Uterus (tissue), 4 donors: ENCODE measurements around the gene KLHL25. TPM values are rescaled to one million over a fixed set of nuclear protein-coding genes. Genes with fewer than 3 reads are reported as not detected.

Experiments
- DNase-seq, 2 donors: peaks; one replicate each; pipeline ENCODE4 v3.0.0-alpha.2; 2019 to 2020
- H3K27ac ChIP-seq, 2 donors: fragments of 200-600 bp; sonication (generic); 1 replicate in 1 of 2; 2 replicates in 1 of 2; pipeline ENCODE4 v1.5.1; 2016 to 2018
- H3K27me3 ChIP-seq, 2 donors: fragments of 200-600 bp; sonication (generic); one replicate each; pipeline ENCODE4 v1.5.1; 2018 to 2019; ENCODE audit warnings: control low read depth in 1 of 2
- H3K36me3 ChIP-seq, 2 donors: fragments of 200-600 bp; sonication (generic); one replicate each; pipeline ENCODE4 v1.5.1; 2019; ENCODE audit warnings: control low read depth in 1 of 2
- H3K4me1 ChIP-seq, 2 donors: fragments of 200-600 bp; sonication (generic); one replicate each; pipeline ENCODE4 v1.5.1; 2018 to 2019; ENCODE audit warnings: control low read depth in 1 of 2
- H3K4me3 ChIP-seq, 2 donors: fragments of 200-600 bp; sonication (generic); 1 replicate in 1 of 2; 2 replicates in 1 of 2; pipeline ENCODE4 v1.5.1; 2018 to 2019; ENCODE audit warnings: mild to moderate bottlenecking in 1 of 2
- H3K9me3 ChIP-seq, 2 donors: fragments of 200-600 bp; sonication (generic); one replicate each; pipeline ENCODE4 v1.5.1; 2019; ENCODE audit warnings: control low read depth in 1 of 2
- CTCF ChIP-seq, 4 experiments: fragments of 200-600 bp in 2 of 4; fragments of 450-650 bp in 2 of 4; sonication (generic) in 2 of 4; IDR thresholded peaks; one replicate each; pipeline ENCODE4 v1.5.1; 2016 to 2019; ENCODE audit warnings: antibody characterized with exemption in 4 of 4, mild to moderate bottlenecking in 2 of 4, moderate library complexity in 1 of 4
- POLR2A ChIP-seq, 2 donors: fragments of 450-650 bp; IDR thresholded peaks; one replicate each; pipeline ENCODE4 v1.6.1; 2016; ENCODE audit warnings: antibody characterized with exemption in 2 of 2, mild to moderate bottlenecking in 1 of 2, moderate library complexity in 1 of 2
- intact Hi-C: fragments of 100-400 bp; cut with DNase I; formaldehyde crosslinking; loops from one replicate; pipeline ENCODE4 v1.15.1; 2023; ENCODE audit warnings: low total_unique reads
- total RNA-seq, 4 donors: library from RNA; depleted of rRNA in 3 of 4; stranded (reverse); fragments of >200 nt in 3 of 4; gene quantifications; one replicate each; pipeline versions ENCODE4 v1.1.0 to v1.2.4, GENCODE V29; 2014 to 2023
- donor health status: DM: yes; HTN: yes; CAD: no.

Gene KLHL25
- total RNA-seq, 4 donors from 2014 or later, result 6.2 to 19.5 (median 11.9) TPM

- H3K27ac ChIP-seq, result peak overlapping the region in 1 of 2 donors; percentile 75
- intact Hi-C loops, result loop anchor here (5.0 kb wide), 1 partner anchor 40 kb away; the partner anchor contains the start of gene KLHL25
- no peak for TF ChIP-seq CTCF (IDR thresholded peaks at IDR 0.05)
- no peak for TF ChIP-seq POLR2A (IDR thresholded peaks at IDR 0.05)
- peak; percentile 21 to 34 for DNase-seq
- H3K9me3 ChIP-seq, result no peaks in the 10 kb centered on the region
- no peak overlapping the region for H3K4me3 ChIP-seq
- H3K27me3 ChIP-seq, result no peaks in the 10 kb centered on the region
- H3K36me3 ChIP-seq, result no peaks in the 10 kb centered on the region
- H3K4me1 ChIP-seq, result peaks cover 7 to 23% of the 10 kb centered on the region in 2 donors
Measured at GRCh38 chr15:85752491-85752961, 42.2 kb downstream of the KLHL25 start.

- intact Hi-C loops, result loop anchor here (5.0 kb wide), 1 partner anchor 40 kb away; the partner anchor contains the start of gene KLHL25
- DNase-seq, result peak; percentile 21 to 23
Measured at GRCh38 chr15:85752124-85752475, 42.6 kb downstream of the KLHL25 start.

GRCh38 chr15:85751291-85752123 is 43.2 kb downstream of the KLHL25 start:
- intact Hi-C loops, result loop anchor here (5.0 kb wide), 1 partner anchor 41 kb away; the partner anchor contains the start of gene KLHL25
- H3K27me3 ChIP-seq, result no peaks in the 10 kb centered on the region
- TF ChIP-seq POLR2A (IDR thresholded peaks at IDR 0.05) (no peak), CTCF (IDR thresholded peaks at IDR 0.05) (no peak)
- H3K4me1 ChIP-seq, result peaks cover 7 to 23% of the 10 kb centered on the region in 2 donors
- H3K36me3 ChIP-seq, result no peaks in the 10 kb centered on the region
- DNase-seq, result peak; percentile 37 to 39
- H3K27ac ChIP-seq, result peak overlapping the region; percentile 75 to 94
- H3K9me3 ChIP-seq, result no peaks in the 10 kb centered on the region
- H3K4me3 ChIP-seq, result no peak overlapping the region

More at GRCh38 chr15:85752124-85752475, 42.6 kb downstream of the KLHL25 start:
- Histone ChIP-seq H3K27me3 (no peaks in the 10 kb centered on the region), H3K4me1 (peaks cover 7 to 23% of the 10 kb centered on the region in 2 donors), H3K4me3 (no peak overlapping the region), H3K36me3 (no peaks in the 10 kb centered on the region), H3K27ac (peak overlapping the region; percentile 75 to 94), H3K9me3 (no peaks in the 10 kb centered on the region)
- TF ChIP-seq POLR2A (IDR thresholded peaks at IDR 0.05) (no peak), CTCF (IDR thresholded peaks at IDR 0.05) (no peak)

GRCh38 chr15:85750319-85751290 is 44.1 kb downstream of the KLHL25 start:
- intact Hi-C loops, result loop anchor here (5.0 kb wide), 1 partner anchor 42 kb away; the partner anchor contains the start of gene KLHL25
- TF ChIP-seq POLR2A (IDR thresholded peaks at IDR 0.05) (peak in 1 of 2 donors; percentile 27), CTCF (IDR thresholded peaks at IDR 0.05) (peak in 1 of 4 experiments; percentile 5)
- no peaks in the 10 kb centered on the region for H3K36me3 ChIP-seq
- H3K4me1 ChIP-seq, result peaks cover 7 to 23% of the 10 kb centered on the region in 2 donors
- peak overlapping the region; percentile 10 to 16 for H3K4me3 ChIP-seq
- peak; percentile 82 to 91 for DNase-seq
- H3K27me3 ChIP-seq, result no peaks in the 10 kb centered on the region
- no peaks in the 10 kb centered on the region for H3K9me3 ChIP-seq
- peak overlapping the region; percentile 75 to 94 for H3K27ac ChIP-seq
